RCC 7860 (cell line): Measurements from ENCODE around the gene TMEM158.

Experiments
- DNase-seq: peaks from one replicate; pipeline ENCODE4 v3.0.0-alpha.2; 2015; ENCODE audit warnings: low spot score
- FAIRE-seq: peaks from 2 replicates; lab custom pipeline; 2012; peaks lifted over from hg19 to GRCh38; lab: Jason Lieb, UNC

TMEM158 gene

GRCh38 chr3:45226206-45226915 is at the start of gene TMEM158:
TMEM158 (minus strand) TSS chr3:45226287; CDS start chr3:45226027, 260 bp downstream.
- DNase-seq (peak; percentile 22), FAIRE-seq (no peak)

DNA sequence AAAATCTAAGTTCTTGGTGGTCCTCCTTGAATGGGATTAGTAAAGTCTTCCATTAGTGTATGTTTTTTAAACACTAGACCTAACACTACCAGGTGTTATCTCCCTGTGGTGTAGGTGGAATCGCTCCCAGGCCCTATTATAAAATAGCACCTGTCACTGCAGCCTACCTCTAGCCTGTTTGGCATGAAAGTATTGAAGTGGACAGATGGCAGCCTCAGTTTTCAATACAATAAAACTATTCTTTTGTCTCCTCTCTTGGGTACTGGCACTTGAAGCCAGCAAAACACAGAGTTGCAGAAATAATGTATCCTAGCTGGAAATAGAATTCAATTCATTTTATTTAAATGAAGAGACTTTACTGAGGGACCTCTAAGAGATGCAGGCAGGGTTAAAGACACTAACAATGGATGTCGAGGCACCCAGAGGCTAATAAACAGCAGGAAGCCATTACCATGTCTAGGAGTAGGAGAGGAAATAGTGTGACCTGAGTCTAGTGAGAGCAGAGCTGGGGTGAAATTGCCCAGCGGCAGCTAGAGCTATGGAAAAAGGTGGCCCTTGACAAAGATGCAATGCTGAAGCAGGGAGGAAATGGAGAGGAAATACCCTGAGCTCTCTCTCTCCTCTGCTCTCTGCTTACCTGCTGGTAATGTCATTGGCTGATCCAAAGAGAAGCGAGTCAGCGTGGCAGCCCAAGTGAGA is 49.1 kb upstream of the TMEM158 start:
- no peak for FAIRE-seq
- no peak for DNase-seq

- no peak for FAIRE-seq
- no peak for DNase-seq
These were observed 47.8 kb upstream of the TMEM158 start for GRCh38 chr3:45273681-45274515.

DNA sequence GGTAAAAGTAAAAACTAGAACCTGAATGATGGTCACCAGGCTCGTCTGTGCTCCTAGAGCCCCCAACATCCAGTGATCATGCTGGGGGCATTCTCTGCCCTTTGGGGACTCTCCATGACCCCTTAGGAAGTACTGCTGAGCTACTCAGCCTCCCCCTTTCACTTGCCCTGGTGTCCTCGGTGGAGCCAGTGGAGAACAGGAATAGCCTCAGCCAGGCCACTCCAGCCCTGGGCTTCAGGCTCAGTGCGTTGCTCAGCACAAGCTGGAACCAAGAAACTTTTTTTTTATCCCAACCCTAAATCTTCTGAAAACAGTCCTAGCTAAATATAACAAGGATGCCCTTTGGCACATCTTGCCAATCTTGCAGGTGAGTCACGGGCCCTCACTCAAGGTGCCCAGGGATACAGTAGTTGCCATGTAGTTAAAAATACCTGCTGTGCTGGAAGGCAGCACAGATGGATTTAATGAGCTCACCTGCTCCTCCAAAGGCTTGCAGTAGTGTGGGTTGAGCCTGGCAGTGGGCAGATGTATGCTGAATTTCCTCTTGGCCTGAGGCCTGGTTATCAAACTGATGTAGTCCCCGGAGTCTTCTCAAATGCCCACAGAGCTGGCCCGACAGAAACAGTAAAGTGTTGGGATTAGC is 46.9 kb upstream of the TMEM158 start:
- FAIRE-seq (no peak), DNase-seq (no peak)

DNA sequence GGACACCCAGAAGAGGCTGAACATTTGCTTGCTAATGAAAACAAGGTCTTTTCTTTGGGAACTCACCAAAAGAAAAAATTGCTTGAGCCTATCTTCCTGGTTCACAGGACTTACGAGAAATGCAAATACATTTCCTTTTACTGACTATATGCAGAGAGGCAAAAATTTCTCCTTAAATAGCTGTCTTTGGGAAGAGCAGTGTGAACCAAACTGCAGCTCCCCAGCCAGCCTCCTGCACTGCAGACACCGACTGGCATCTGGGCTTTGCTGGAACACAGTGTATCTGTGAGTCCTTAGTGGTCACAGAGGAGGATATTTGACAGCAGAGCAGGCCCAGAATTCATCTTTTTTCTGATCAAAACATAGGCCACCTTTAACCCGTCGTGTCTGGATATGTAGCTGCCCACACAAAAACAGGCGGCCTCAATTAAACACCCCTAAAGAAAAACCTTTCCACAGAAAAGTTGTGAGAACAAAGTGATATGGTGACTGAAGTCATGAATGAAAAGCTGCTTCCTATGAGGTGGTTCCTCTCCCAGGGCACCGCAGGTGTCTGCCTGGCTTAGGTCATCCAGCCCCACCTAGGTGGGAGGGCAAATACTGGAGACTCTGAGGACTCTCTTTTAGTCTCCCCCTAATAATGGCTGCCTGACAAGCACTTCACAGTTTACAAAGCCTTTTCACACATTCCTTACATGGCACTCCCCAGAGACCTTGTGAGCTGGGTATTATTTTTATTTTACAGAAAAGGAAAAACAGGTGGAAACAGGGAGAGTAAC is 46.1 kb upstream of the TMEM158 start:
- DNase-seq (no peak), FAIRE-seq (no peak)

DNA sequence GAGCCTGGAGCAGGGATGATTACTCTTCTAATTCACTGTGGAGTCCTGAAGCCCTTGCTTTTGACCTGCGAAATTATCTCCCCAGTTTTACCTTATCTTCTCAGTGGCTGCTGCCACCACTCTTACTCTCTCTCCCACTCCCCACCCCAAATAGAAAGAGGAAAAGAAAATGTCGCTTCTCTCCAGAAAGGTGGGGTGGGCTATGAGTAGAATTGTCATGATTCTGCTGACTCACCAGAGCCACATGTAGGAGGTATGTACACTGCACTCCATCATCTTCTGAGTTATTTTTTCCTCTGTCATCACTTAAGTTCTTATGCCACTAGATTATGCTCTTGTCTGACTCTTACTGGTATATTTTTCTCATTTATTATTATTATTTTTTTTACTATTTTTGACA is 43.9 kb upstream of the TMEM158 start:
- DNase-seq (no peak), FAIRE-seq (no peak)

DNA sequence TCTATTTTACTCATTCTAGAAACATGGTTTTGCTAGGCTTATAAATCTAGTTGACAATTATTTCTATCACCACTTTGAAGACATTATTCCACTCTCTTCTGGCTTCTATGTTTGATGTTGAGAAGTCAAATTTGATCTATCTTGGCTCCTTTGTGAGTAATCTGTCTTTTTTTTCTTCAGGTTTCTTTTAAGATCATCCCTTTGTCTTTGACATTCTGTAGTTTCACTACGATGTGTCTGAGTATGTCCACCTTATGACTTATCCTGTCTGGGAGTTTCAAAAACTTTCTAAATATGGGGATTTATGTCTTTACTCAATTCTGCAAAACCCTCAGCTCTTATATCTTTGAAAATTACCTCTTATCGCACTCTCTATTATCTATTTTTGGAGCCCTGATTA is 41.0 kb upstream of the TMEM158 start:
- DNase-seq = no peak
- FAIRE-seq = no peak

DNA sequence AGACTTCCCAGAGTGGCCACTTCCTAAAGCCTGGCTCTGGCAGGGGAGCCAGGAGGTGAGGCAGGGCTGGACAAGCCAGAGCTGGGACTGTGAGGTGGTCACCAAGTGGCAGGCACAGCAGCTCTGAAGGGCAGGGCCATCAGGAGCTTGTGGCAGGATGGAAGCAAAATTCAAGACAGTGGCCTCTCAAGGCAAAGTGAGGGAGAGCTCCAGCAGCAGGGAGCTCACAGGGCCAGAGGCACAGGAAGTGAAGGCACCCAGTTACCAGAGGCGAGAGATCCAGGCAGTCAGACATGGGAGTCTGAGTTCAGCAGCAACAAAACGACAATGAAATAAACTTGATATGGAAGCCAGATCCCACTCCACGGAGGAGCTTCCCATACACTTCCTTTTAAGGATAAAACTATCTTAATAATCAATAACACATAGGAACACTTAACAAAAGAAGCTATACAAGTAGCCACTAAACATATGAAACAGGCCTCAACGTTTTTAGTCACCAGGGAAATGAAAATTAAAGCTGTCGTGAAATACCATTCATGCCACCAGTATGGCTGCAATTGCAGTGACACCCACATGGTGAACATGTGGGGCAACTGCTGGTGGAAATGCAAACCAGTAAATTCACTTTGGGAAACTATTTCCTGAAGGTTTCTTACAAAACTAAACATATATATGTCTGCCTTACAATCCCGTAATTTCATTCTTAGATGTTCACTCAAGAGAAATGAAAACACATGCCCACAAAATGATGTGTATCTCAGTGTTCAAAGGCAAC is 35.4 kb upstream of the TMEM158 start:
- DNase-seq (no peak), FAIRE-seq (no peak)

DNA sequence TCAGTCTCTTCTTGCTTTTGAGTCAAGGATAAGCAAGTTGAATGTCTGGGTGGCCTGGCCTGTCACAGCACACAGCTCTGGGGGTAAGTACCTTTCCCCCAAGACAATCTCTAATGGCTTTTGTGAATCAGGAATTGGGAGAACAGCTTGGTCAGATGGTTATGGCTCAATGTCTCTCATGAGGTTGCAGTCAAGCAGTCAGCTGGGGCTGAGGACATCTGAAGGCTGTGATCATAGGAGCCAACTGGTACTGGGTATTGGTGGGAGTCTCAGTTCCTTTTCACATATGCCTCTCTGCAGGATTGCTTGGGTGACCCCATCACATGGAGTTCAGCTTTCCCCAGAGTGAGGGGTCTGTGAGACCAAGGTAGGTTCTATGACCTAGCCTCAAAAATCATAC is 33.0 kb upstream of the TMEM158 start:
- no peak for FAIRE-seq
- DNase-seq = no peak

GRCh38 chr3:45258317-45258716 is 32.2 kb upstream of the TMEM158 start:
- DNase-seq = no peak
- FAIRE-seq = no peak

DNA sequence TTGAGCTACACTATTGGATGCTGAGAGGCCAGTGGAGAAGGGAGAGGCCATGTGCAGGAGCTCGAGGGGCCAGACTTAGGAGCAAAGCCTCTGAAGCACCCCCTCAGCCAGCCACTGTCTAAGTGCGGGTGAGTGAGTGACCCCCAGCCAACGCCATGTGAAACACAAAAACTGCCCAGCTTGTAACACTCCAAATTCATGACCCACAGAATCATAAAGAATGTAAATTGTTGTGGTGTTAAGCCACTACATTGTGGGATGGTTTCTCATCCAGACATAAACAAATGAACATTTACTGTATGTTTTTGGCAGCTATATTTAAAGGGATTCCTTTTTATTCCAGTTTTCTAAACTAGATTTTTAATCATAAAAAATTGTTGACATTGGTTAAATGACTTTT is 27.2 kb upstream of the TMEM158 start:
- FAIRE-seq = no peak
- no peak for DNase-seq

DNA sequence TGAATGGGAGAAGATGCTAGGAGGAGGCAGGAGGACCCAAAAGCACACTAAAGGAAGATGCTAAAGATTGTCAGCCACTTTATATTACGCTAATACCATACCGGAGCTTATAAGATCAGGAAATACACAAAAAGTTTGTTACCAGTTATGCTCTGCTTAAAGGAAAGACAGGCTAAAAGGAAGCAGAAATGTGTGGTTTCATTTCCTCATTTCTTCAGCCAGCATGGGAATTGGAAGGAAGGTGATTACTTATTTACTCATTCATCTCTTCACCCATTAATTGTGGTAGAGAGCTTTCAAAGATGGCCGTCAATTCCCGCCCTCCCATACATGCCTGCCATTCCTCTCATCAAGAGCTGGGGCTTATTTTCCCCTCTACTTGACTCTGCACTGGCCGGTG is 26.7 kb upstream of the TMEM158 start:
- FAIRE-seq (no peak), DNase-seq (no peak)

- no peak for DNase-seq
- no peak for FAIRE-seq
These were observed 23.3 kb upstream of the TMEM158 start for GRCh38 chr3:45249391-45249790.

DNA sequence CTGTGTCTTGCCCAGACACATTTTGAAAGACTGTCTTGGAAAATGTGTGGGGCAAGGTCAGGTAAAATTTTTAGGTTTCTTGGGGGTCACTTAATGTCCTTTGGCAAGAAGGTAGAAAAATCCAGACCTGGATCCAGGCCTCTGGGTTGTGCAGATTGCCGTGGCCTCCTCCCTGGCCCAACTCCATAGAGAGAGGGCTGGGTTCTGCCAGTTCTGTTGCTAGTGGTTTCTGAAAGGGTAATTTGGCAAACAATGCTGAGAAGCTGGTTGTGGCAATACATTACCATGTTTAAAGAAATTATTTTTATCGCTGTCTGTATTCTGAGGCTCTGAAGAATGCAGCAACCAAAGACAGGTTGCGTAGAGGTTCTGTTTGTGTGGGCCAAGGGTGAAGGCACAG is 20.2 kb upstream of the TMEM158 start:
- FAIRE-seq (no peak), DNase-seq (no peak)

DNA sequence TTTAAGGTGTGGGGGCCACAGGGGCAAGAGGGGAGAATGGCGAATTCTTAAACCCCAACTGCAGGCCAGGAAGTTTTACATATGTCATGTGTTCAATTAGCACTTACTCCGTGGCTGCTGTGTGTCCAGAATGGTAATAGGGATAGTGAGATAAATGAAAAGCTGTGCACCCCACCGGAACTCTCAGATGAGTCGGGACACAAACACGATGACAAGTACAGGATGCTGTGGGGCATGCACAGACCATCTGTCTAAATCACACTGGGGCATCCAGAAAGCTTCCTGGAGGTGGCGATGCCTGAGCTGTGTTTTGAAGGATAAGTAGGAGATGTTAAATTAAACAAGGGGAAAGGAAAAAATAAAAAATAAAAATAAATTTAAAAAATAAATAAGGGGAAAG is 18.3 kb upstream of the TMEM158 start:
- no peak for DNase-seq
- no peak for FAIRE-seq

DNA sequence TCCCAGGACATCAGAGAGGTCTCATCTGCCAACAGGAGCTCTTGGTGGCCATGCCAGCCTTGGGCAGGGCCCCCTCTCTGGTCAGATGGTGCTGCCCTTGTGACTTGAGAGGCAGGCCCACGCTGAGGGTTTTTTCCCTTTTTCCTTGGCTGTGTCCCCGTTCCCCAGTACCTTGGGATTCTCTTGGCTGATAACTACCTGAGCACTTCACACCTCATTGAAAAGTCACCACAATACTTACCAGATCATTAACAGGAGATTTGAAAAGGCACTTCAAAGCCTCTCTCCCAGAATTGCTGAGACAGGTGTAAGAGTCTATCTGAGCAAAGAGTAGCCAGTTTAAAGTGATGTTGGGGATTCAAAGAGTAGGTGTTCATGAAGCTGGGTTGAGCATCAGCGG is 15.1 kb upstream of the TMEM158 start:
- DNase-seq = no peak
- FAIRE-seq = no peak

DNA sequence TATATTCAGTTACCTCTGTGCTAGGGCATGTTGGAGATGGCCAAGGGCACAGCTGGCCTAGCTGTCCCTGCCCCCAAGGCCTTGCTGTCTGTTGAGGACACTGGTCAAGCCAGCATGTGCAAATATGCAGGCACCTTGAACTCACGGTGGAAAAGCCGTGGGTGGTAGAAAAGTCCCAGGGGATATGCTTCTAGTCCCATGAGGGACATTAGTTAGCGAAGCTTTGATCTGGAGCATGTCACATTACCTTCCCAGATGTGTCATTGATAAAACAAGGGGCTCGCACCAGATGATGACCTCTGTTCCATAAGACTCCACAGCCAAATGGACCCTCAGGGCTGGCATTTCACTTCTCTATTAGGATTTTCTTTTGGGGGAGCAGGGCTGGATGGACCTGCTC is 14.2 kb upstream of the TMEM158 start:
- no peak for DNase-seq
- FAIRE-seq = no peak

DNA sequence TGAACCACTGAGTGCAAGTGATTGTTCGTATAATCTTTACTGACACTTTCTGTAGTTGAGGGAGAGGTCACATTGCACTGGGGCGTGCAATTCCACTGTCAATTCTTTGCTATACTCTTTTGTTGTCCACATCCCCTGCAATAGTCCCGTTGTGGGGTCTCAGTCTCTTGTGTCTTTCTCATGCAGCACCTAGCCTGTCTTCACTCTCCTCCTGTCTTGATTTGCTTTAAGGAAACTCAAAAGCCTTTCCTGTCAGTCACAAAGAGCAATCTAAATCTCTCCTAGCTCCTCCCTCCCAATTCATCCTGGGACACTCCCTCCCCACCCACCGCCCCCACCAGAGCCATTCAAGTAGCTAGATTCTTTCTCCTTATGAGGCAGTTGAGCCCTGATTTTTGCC is 13.2 kb upstream of the TMEM158 start:
- FAIRE-seq (no peak), DNase-seq (no peak)

- DNase-seq = no peak
These were observed 10.9 kb upstream of the TMEM158 start for GRCh38 chr3:45236964-45237363.

GRCh38 chr3:45235409-45235808 is 9.3 kb upstream of the TMEM158 start:
- DNase-seq (no peak), FAIRE-seq (no peak)

More at GRCh38 chr3:45236964-45237363, 10.9 kb upstream of the TMEM158 start:
- FAIRE-seq = no peak
